GM12801 (cell line): ENCODE measurements around the gene ARHGEF4.

ENCODE experiments used
- TF ChIP-seq, protein P1 (sequence below): IDR thresholded peaks from one replicate; pipeline ENCODE4 v1.5.1; 2011; ENCODE audit warnings: control low read depth; ENCODE audit not compliant: insufficient read length; ENCODE audit errors: extremely low read depth

ARHGEF4 gene

DNA sequence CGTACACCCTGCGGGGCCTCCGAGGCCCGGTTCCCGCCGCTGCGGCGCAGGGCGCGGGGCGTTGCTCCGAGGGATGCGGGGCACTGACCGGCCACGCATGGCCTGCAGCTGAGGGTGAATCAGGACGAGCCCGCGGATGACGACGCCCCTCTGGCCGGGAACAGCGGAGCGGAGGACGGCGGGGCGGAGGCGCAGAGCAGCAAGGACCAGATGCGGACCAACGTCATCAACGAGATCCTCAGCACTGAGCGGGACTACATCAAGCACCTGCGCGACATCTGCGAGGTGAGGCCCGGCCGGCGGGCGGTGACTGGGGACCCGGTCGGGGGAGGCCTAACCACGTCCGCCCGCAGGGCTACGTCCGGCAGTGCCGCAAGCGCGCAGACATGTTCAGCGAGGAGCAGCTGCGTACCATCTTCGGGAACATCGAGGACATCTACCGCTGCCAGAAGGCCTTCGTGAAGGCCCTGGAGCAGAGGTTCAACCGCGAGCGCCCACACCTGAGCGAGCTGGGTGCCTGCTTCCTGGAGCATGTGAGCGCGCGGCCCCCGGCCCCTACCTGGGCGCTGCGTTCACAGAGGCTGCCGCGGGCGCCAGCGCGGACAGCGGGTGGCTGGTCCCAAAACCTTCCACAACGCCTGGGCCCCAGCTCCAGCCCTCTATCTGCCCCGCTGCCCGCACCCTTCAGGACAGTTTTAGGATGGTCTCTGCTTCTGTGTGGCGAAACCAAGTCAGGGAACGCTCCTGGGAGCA is 203.4 kb downstream of the ARHGEF4 start:
- TF ChIP-seq, protein P1, sequence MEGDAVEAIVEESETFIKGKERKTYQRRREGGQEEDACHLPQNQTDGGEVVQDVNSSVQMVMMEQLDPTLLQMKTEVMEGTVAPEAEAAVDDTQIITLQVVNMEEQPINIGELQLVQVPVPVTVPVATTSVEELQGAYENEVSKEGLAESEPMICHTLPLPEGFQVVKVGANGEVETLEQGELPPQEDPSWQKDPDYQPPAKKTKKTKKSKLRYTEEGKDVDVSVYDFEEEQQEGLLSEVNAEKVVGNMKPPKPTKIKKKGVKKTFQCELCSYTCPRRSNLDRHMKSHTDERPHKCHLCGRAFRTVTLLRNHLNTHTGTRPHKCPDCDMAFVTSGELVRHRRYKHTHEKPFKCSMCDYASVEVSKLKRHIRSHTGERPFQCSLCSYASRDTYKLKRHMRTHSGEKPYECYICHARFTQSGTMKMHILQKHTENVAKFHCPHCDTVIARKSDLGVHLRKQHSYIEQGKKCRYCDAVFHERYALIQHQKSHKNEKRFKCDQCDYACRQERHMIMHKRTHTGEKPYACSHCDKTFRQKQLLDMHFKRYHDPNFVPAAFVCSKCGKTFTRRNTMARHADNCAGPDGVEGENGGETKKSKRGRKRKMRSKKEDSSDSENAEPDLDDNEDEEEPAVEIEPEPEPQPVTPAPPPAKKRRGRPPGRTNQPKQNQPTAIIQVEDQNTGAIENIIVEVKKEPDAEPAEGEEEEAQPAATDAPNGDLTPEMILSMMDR = no peak

DNA sequence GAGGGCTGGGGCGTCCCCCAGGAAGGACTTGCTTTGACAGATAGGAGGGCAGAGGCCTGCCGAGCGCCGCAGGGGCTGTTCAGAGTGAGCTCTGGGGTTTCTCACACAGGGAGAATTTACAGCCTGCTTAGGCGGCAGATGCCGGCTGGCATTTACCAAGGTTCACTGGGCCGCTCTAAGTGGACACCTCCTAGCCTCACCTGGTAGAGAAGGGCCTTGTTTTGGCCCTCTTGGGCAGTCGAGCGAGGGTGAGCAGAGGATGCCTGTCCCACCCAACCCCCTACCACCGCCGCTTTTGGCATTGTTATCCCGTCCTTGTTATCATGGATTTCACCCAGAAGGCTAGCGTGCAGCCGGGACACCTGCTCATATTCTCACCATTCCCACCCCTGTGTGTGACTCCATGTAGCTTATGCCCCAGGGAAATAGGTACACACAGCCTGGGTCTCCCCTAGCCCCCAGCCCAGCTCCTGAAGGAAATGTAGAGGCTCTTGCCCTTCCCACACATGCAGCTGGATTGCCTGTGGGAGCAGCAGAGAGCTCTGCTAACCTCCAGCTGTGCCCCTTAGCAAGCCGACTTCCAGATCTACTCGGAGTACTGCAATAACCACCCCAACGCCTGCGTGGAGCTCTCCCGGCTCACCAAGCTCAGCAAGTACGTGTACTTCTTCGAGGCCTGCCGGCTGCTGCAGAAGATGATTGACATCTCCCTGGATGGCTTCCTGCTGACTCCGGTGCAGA is 204.1 kb downstream of the ARHGEF4 start:
- TF ChIP-seq, protein P1 = no peak

- TF ChIP-seq, protein P1 = no peak
These were observed 204.9 kb downstream of the ARHGEF4 start for GRCh38 chr2:131041402-131042147.

- TF ChIP-seq, protein P1 = no peak
These were observed 205.5 kb downstream of the ARHGEF4 start for GRCh38 chr2:131042148-131042775.

- TF ChIP-seq, protein P1 = no peak
These were observed 206.7 kb downstream of the ARHGEF4 start for GRCh38 chr2:131043199-131044074.

DNA sequence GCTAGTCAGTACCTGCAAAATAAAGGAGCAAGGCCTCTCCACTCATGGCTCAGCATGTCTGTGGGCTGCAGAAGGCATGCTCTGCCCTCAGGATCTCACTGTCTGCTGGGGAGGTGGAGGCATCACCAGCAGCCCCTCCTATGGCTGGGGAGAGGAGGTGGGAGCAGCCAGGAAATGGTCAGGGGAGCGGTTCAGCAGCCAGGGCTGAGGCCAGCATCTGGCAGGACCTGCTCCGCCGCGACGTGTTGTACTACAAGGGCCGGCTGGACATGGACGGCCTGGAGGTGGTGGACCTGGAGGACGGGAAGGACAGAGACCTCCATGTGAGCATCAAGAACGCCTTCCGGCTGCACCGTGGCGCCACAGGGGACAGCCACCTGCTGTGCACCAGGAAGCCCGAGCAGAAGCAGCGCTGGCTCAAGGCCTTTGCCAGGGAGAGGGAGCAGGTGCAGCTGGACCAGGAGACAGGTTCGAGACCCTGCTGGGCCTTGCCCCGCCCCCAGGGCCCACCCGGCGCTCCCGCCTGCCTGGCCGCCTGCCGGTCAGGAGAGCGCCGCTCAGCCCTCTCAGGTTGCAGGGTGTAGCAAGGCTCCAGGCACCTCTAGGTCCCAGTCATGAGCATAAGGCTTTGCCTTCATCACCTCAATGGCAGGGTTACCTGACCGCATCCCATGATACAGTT is 207.5 kb downstream of the ARHGEF4 start:
- TF ChIP-seq, protein P1 = no peak
